Testis (tissue), 3 donors: ENCODE measurements around the gene ATG9A. TPM values are rescaled to one million over a fixed set of nuclear protein-coding genes. Genes with fewer than 3 reads are reported as not detected.

Experiments
- DNase-seq: peaks from one replicate; pipeline ENCODE4 v3.0.0-alpha.2; 2019
- H3K27ac ChIP-seq, 2 donors: fragments of 200-600 bp; sonication (generic); one replicate each; pipeline ENCODE4 v1.5.1; 2019
- H3K27me3 ChIP-seq: fragments of 200-600 bp; sonication (generic); one replicate; pipeline ENCODE4 v1.5.1; 2019
- H3K36me3 ChIP-seq: fragments of 200-600 bp; sonication (generic); one replicate; pipeline ENCODE4 v1.5.1; 2017; ENCODE audit warnings: low read depth; ENCODE audit errors: missing control alignments
- H3K4me1 ChIP-seq: fragments of 200-600 bp; sonication (generic); one replicate; pipeline ENCODE4 v1.5.1; 2019
- H3K4me3 ChIP-seq, 2 donors: fragments of 200-600 bp; sonication (generic); one replicate each; pipeline ENCODE4 v1.5.1; 2017 to 2019
- H3K9me3 ChIP-seq: fragments of 200-600 bp; sonication (generic); one replicate; pipeline ENCODE4 v1.5.1; 2017
- CTCF ChIP-seq, 3 experiments: fragments of 450-650 bp in 2 of 3; fragments of 200-600 bp in 1 of 3; sonication (generic) in 1 of 3; IDR thresholded peaks; one replicate each; pipeline ENCODE4 v1.5.1; 2016 to 2019; ENCODE audit warnings: antibody characterized with exemption in 3 of 3, mild to moderate bottlenecking in 2 of 3, moderate library complexity in 1 of 3
- POLR2A ChIP-seq: fragments of 450-650 bp; IDR thresholded peaks from one replicate; pipeline ENCODE4 v1.6.1; 2017; ENCODE audit warnings: antibody characterized with exemption, mild to moderate bottlenecking, moderate library complexity
- WGBS, 2 donors: methylation state at CpG; one replicate each; pipeline ENCODE4 v1.1.5; 2018; 5-methylcytosine and 5-hydroxymethylcytosine counted together
- intact Hi-C: fragments of 100-400 bp; cut with DNase I; formaldehyde crosslinking; loops from one replicate; pipeline ENCODE4 v1.15.1; 2023; ENCODE audit warnings: low total_unique reads
- polyA plus RNA-seq: library from polyadenylated mRNA; stranded (reverse); fragments of 350-450 nt; fragmentation: Illumina TruSeq; extraction: RNeasy Lipid Tissue Mini Kit (QIAGEN cat#74804); gene quantifications from one replicate; pipeline ENCODE4 v1.2.3, GENCODE V29; 2014; ENCODE audit warnings: low read depth, low replicate concordance; ENCODE audit not compliant: insufficient read depth
- total RNA-seq, 2 donors: library from RNA; depleted of rRNA; stranded (reverse); fragments of >200 nt; gene quantifications; one replicate each; pipeline ENCODE4 v1.2.3, GENCODE V29; 2016

Gene ATG9A
- total and polyA plus RNA-seq, 3 donors from 2014 or later, result 115 to 207 (median 125) TPM

- TF ChIP-seq CTCF (IDR thresholded peaks at IDR 0.05) (no peak), POLR2A (no peak)
- H3K27me3 ChIP-seq, result no peaks in the 10 kb centered on the region
- peak overlapping the region; percentile 14 to 64 for H3K27ac ChIP-seq
- H3K9me3 ChIP-seq, result no peaks in the 10 kb centered on the region
- no peak overlapping the region for H3K4me3 ChIP-seq
- intact Hi-C loops, result no loop called here
- no peaks in the 10 kb centered on the region for H3K36me3 ChIP-seq
- no peak for DNase-seq
- 84% methylated on average over 3 of the region's 3 CpGs for WGBS, 2 donors
- peaks cover 21% of the 10 kb centered on the region for H3K4me1 ChIP-seq
Measured at GRCh38 chr2:219273937-219274336, 44.5 kb upstream of the ATG9A start.

- H3K27me3 ChIP-seq, result no peaks in the 10 kb centered on the region
- no peaks in the 10 kb centered on the region for H3K9me3 ChIP-seq
- H3K4me3 ChIP-seq, result no peak overlapping the region
- peaks cover 11% of the 10 kb centered on the region for H3K4me1 ChIP-seq
- DNase-seq, result no peak
- intact Hi-C loops, result no loop called here
- whole genome bisulfite sequencing, 2 donors, result 70 to 75% methylated on average over 2 of the region's 2 CpGs
- no peak for TF ChIP-seq POLR2A
- TF ChIP-seq CTCF (IDR thresholded peaks at IDR 0.05), result no peak
- H3K36me3 ChIP-seq, result no peaks in the 10 kb centered on the region
- H3K27ac ChIP-seq, result no peak overlapping the region
Measured at GRCh38 chr2:219272995-219273394, 43.6 kb upstream of the ATG9A start.

GRCh38 chr2:219272356-219272755 is 42.9 kb upstream of the ATG9A start:
- intact Hi-C loops, result no loop called here

GRCh38 chr2:219271021-219271420 is 41.6 kb upstream of the ATG9A start:
- peaks cover 5% of the 10 kb centered on the region for H3K4me1 ChIP-seq
- no peak for DNase-seq
- no peak overlapping the region for H3K27ac ChIP-seq
- TF ChIP-seq CTCF (IDR thresholded peaks at IDR 0.05) (no peak), POLR2A (no peak)
- H3K4me3 ChIP-seq, result no peak overlapping the region
- H3K9me3 ChIP-seq, result no peaks in the 10 kb centered on the region
- WGBS, 2 donors, result 94% methylated on average over 2 of the region's 2 CpGs
- intact Hi-C loops, result no loop called here
- H3K27me3 ChIP-seq, result no peaks in the 10 kb centered on the region
- H3K36me3 ChIP-seq, result no peaks in the 10 kb centered on the region

More at GRCh38 chr2:219272356-219272755, 42.9 kb upstream of the ATG9A start:
- Histone ChIP-seq H3K27me3 (no peaks in the 10 kb centered on the region), H3K4me3 (no peak overlapping the region), H3K4me1 (peaks cover 5% of the 10 kb centered on the region), H3K27ac (no peak overlapping the region), H3K9me3 (no peaks in the 10 kb centered on the region), H3K36me3 (no peaks in the 10 kb centered on the region)
- TF ChIP-seq CTCF (IDR thresholded peaks at IDR 0.05) (no peak), POLR2A (no peak)
- 86 to 90% methylated on average over 4 of the region's 4 CpGs for WGBS, 2 donors
- DNase-seq, result no peak

GRCh38 chr2:219270055-219270372 is 40.6 kb upstream of the ATG9A start:
- Histone ChIP-seq H3K27me3 (no peaks in the 10 kb centered on the region), H3K36me3 (no peaks in the 10 kb centered on the region), H3K4me1 (peaks cover 5% of the 10 kb centered on the region), H3K9me3 (no peaks in the 10 kb centered on the region), H3K4me3 (no peak overlapping the region), H3K27ac (no peak overlapping the region)
- TF ChIP-seq POLR2A, result no peak
- WGBS, 2 donors, result 84 to 94% methylated on average over 4 to 5 of the region's 5 CpGs
- intact Hi-C loops, result no loop called here
- DNase-seq, result no peak
